WERI-Rb-1 (cell line): ENCODE results near the gene NTRK3.

ENCODE experiments used
- DNase-seq: peaks from one replicate; pipeline ENCODE4 v3.0.0-alpha.2; 2020
- H3K27ac ChIP-seq: fragments of 250-450 bp; sonication (Bioruptor Pico); 2 replicates; pipeline ENCODE4 v1.5.1; 2020; ENCODE audit warnings: mild to moderate bottlenecking, moderate library complexity
- H3K27me3 ChIP-seq: fragments of 250-450 bp; sonication (Bioruptor Pico); 2 replicates; pipeline ENCODE4 v1.5.1; 2021; ENCODE audit warnings: mild to moderate bottlenecking, low read depth, moderate library complexity; ENCODE audit not compliant: insufficient read depth, severe bottlenecking
- H3K36me3 ChIP-seq: fragments of 250-450 bp; sonication (Bioruptor Pico); 2 replicates; pipeline ENCODE4 v1.5.1; 2020; ENCODE audit warnings: mild to moderate bottlenecking, moderate library complexity
- H3K4me3 ChIP-seq: 2 replicates; pipeline ENCODE4 v1.5.1; 2011; ENCODE audit warnings: low read depth, mild to moderate bottlenecking, control low read depth, low read length
- H3K9me3 ChIP-seq: fragments of 250-450 bp; sonication (Bioruptor Pico); 2 replicates; pipeline ENCODE4 v1.5.1; 2021; ENCODE audit warnings: mild to moderate bottlenecking, moderate library complexity; ENCODE audit not compliant: severe bottlenecking
- TF ChIP-seq, protein P1 (sequence below): IDR thresholded peaks from 2 replicates; pipeline ENCODE4 v1.5.1; 2011; ENCODE audit warnings: low read depth, mild to moderate bottlenecking, control low read depth, inconsistent platforms, low read length

The NTRK3 gene

DNA sequence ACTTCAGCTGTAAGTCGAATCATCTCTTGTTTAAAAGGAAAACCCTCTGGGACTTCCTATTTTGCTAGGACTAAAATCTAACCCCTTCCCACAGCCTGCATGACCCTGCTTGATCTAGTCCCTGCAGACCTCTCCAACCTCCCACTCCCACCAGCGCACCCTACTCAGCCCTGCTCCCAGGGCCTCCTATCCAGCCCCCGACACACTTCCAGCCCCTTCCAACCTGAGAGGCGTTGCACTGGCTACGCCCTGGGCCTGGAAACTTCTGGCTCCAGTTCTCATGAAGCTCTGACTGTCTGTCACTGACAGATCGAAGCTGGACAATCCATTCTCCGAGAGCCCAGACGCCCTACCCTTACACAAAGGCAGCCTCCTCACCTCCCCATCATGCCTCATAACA lies 21.8 kb downstream of the NTRK3 start:
- H3K27me3 ChIP-seq: no peaks in the 10 kb centered on the region
- H3K9me3 ChIP-seq: no peaks in the 10 kb centered on the region
- TF ChIP-seq, protein P1, sequence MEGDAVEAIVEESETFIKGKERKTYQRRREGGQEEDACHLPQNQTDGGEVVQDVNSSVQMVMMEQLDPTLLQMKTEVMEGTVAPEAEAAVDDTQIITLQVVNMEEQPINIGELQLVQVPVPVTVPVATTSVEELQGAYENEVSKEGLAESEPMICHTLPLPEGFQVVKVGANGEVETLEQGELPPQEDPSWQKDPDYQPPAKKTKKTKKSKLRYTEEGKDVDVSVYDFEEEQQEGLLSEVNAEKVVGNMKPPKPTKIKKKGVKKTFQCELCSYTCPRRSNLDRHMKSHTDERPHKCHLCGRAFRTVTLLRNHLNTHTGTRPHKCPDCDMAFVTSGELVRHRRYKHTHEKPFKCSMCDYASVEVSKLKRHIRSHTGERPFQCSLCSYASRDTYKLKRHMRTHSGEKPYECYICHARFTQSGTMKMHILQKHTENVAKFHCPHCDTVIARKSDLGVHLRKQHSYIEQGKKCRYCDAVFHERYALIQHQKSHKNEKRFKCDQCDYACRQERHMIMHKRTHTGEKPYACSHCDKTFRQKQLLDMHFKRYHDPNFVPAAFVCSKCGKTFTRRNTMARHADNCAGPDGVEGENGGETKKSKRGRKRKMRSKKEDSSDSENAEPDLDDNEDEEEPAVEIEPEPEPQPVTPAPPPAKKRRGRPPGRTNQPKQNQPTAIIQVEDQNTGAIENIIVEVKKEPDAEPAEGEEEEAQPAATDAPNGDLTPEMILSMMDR: no peak

DNA sequence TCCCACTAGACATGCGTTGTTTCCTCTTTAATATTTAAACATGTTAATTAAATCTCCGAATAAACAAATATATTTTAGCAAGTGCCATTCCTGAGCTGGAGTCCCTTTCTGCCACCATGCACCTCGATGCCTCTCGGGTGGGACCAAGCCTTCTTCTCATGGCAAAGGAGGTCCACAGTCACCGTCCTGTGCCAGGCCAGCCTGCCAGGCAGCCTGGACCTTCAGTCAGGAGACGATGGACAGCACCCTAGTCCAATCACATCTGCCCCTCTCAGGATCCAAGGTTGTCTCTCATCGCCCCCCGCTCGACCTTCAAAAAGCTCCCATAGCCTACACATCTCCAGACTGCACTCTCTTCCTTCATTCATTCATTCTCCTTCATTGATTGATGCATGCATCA lies 22.6 kb downstream of the NTRK3 start:
- Histone ChIP-seq H3K9me3 (no peaks in the 10 kb centered on the region), H3K4me3 (no peak overlapping the region), H3K27me3 (no peaks in the 10 kb centered on the region), H3K27ac (no peak overlapping the region), H3K36me3 (no peaks in the 10 kb centered on the region)
- TF ChIP-seq, protein P1: no peak
- DNase-seq: no peak

More for the DNA sequence above, 21.8 kb downstream of the NTRK3 start:
- Histone ChIP-seq H3K27ac (no peak overlapping the region), H3K36me3 (no peaks in the 10 kb centered on the region), H3K4me3 (no peak overlapping the region)
- DNase-seq: no peak

DNA sequence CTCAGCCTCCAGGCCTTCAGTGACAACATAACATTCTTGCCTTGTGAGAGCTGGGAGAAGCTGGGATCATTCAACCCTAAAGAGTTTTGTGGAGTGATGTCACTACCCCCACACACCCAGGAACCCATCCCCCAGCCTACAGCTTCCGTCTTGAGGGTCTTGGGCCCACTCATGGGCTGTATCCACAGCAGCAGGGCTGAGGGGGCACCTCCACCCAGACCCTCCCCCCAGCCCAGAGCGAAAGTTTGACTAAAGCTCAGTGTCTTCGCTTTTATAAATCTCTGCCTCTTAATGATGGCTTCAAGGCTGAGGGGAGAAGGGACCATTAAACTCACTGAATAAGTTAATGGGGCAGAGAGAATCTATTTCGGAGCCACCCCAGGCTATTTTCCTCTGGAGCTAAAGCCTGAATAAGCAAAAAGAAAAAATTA lies 23.8 kb downstream of the NTRK3 start:
- no peak overlapping the region for H3K4me3 ChIP-seq
- H3K27me3 ChIP-seq: peaks cover under 1% of the 10 kb centered on the region
- no peaks in the 10 kb centered on the region for H3K36me3 ChIP-seq
- TF ChIP-seq, protein P1: no peak
- no peaks in the 10 kb centered on the region for H3K9me3 ChIP-seq
- DNase-seq: no peak
- H3K27ac ChIP-seq: no peak overlapping the region

DNA sequence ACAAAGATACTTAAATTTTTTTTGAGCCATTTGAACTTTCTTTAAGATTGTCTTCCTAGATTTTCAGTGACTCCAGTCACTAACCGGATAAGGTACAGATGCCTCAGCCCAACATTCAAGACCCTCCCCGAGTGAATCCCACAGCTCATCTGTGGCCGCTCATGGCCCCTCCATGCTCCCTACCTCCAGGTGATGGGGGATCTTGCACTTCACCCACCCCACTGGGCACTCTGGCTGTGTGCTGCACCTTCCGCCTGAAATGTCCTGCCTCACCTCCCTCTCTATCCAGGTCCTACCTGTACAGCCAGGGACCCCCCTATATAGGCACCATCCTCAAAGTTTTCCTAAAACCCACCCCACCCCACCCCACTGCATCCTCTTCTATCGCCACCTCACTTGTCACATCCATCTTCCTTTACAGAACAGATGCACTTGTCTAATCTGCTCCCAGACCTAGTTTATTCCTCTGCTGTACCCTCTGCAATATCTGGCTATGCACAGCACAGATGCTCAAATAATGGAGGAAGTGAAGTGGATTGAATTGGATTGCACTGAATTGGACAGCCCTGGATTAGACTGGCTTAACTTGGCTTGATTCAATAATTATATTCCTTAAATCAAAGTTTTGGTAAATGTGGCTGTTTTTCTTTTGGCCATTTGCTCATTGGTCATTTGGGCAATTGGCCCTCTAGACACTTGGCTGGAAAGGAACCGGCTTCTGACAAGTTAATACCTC lies 24.5 kb downstream of the NTRK3 start:
- Histone ChIP-seq H3K4me3 (no peak overlapping the region), H3K9me3 (no peaks in the 10 kb centered on the region), H3K36me3 (no peaks in the 10 kb centered on the region), H3K27ac (no peak overlapping the region), H3K27me3 (peaks cover 8% of the 10 kb centered on the region)
- DNase-seq: peak; percentile 19
- TF ChIP-seq, protein P1: no peak

DNA sequence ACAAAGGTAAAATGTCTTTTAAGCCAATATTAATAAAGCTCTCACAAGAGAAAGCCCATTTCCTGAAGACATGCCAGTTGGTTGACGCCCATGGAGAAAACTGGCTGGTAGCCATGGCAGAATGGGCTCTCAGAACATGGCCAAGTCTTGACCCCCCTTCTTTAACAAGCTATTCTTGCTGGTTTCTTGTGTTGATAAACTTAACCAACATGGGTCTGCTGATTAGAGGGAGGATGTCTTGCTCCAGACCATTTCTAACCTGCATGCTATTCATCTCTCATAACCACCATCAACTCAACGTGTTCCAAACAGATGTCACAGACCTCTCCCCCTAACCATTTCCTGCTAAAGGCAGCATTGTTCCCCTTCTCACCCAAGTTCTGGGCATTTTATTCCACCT lies 25.7 kb downstream of the NTRK3 start:
- no peak overlapping the region for H3K27ac ChIP-seq
- H3K27me3 ChIP-seq: peaks cover 8% of the 10 kb centered on the region
- DNase-seq: no peak
- no peaks in the 10 kb centered on the region for H3K36me3 ChIP-seq
- TF ChIP-seq, protein P1: no peak
- no peak overlapping the region for H3K4me3 ChIP-seq
- H3K9me3 ChIP-seq: no peaks in the 10 kb centered on the region

DNA sequence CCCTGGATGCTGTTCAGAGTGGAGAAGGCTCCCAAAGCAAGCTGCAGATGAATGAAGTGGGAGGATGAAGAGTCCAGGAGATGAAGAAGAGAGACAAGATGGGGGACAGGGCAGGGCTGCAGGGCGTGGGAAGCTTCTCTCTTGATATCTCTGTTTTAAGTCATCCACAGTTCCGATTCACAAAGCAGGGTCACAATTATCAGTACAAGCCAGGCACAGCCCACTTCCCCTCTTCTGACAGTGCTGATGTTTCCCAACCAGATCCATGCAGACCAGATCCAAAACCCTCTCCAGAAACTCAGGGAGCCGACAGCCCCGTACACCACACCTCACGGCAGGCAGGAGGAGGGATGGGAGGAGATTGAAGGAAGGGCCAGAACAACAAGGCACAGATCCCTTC lies 31.1 kb downstream of the NTRK3 start:
- H3K9me3 ChIP-seq: no peaks in the 10 kb centered on the region
- no peak for DNase-seq
- TF ChIP-seq, protein P1: no peak
- no peaks in the 10 kb centered on the region for H3K36me3 ChIP-seq
- H3K27ac ChIP-seq: no peak overlapping the region
- no peak overlapping the region for H3K4me3 ChIP-seq
- peaks cover 12% of the 10 kb centered on the region for H3K27me3 ChIP-seq
